Common myeloid progenitor, CD34-positive (primary cell): Measurements from ENCODE around the gene RAB11FIP2.

Experiments
- CTCF ChIA-PET: fragments of 350-600 bp; sonication (Branson Sonifier 250); formaldehyde crosslinking; loops from one replicate; lab custom pipeline; 2021; ENCODE audit warnings: antibody characterized with exemption; lab: Charles Lee
- POLR2A ChIA-PET: fragments of 350-600 bp; sonication (Branson Sonifier 250); formaldehyde crosslinking; loops from one replicate; lab custom pipeline; 2021; ENCODE audit warnings: antibody characterized with exemption; lab: Charles Lee
- DNase-seq, 3 donors: peaks; one replicate each; pipeline versions ENCODE4 v3.0.0 to v3.0.0-alpha.2; 2013
- H3K27ac ChIP-seq, 2 experiments: 1 replicate in 1 of 2; 2 replicates in 1 of 2; pipeline ENCODE4 v1.7.0; 2013; ENCODE audit warnings: inconsistent platforms in 2 of 2, low read length in 2 of 2, mild to moderate bottlenecking in 2 of 2, low read depth in 1 of 2, moderate library complexity in 1 of 2; ENCODE audit not compliant: severe bottlenecking in 2 of 2, insufficient read depth in 1 of 2, poor library complexity in 1 of 2
- H3K27me3 ChIP-seq, 5 experiments: replicated peaks in 2 of 5; 1 replicate in 3 of 5; 2 replicates in 2 of 5; pipeline versions ENCODE4 v1.6.1 to v1.7.0; 2013; ENCODE audit warnings: low read length in 4 of 5, mild to moderate bottlenecking in 2 of 5, moderate library complexity in 2 of 5, inconsistent platforms in 1 of 5; ENCODE audit not compliant: insufficient read depth in 5 of 5, control insufficient read depth in 4 of 5
- H3K36me3 ChIP-seq, 4 experiments: 1 replicate in 2 of 4; 2 replicates in 2 of 4; pipeline versions ENCODE4 v1.6.1 to v1.7.0; 2013; ENCODE audit warnings: low read length in 3 of 4, control low read depth in 1 of 4, mild to moderate bottlenecking in 1 of 4; ENCODE audit not compliant: control insufficient read depth in 4 of 4, insufficient read depth in 4 of 4
- H3K4me1 ChIP-seq, 4 experiments: 1 replicate in 3 of 4; 2 replicates in 1 of 4; pipeline versions ENCODE4 v1.6.1 to v1.7.1; 2013; ENCODE audit warnings: low read length in 3 of 4, mild to moderate bottlenecking in 3 of 4, control low read depth in 1 of 4, inconsistent platforms in 1 of 4, moderate library complexity in 1 of 4; ENCODE audit not compliant: control insufficient read depth in 4 of 4, insufficient read depth in 4 of 4; ENCODE audit errors: control extremely low read depth in 1 of 4
- H3K4me3 ChIP-seq, 7 experiments: 1 replicate in 4 of 7; 2 replicates in 3 of 7; pipeline versions ENCODE4 v1.5.1 to v1.7.0; 2013; ENCODE audit warnings: mild to moderate bottlenecking in 7 of 7, low read length in 6 of 7, moderate library complexity in 6 of 7, inconsistent platforms in 2 of 7, low read depth in 2 of 7, control low read depth in 1 of 7; ENCODE audit not compliant: insufficient read depth in 4 of 7, control insufficient read depth in 1 of 7; ENCODE audit errors: extremely low read depth in 1 of 7
- H3K9me3 ChIP-seq, 5 experiments: 1 replicate in 4 of 5; 2 replicates in 1 of 5; pipeline versions ENCODE4 v1.6.1 to v1.7.1; 2013; ENCODE audit warnings: low read length in 4 of 5, mild to moderate bottlenecking in 2 of 5, inconsistent platforms in 1 of 5, low read depth in 1 of 5, moderate library complexity in 1 of 5; ENCODE audit not compliant: control insufficient read depth in 4 of 5, insufficient read depth in 2 of 5; ENCODE audit errors: control extremely low read depth in 1 of 5
- WGBS: methylation state at CpG from one replicate; pipeline ENCODE4 v1.1.5; 2013; ENCODE audit not compliant: insufficient coverage; 5-methylcytosine and 5-hydroxymethylcytosine counted together

The RAB11FIP2 gene

GRCh38 chr10:117956972-117957371 is 89.8 kb downstream of the RAB11FIP2 start:
- POLR2A ChIA-PET: no interaction called here
- WGBS: 100% methylated on average over 1 of the region's 2 CpGs

GRCh38 chr10:117955176-117955575 is 91.6 kb downstream of the RAB11FIP2 start:
- CTCF ChIA-PET: no interaction called here
- no peaks in the 10 kb centered on the region for H3K4me1 ChIP-seq
- no peak overlapping the region for H3K27ac ChIP-seq
- no peaks in the 10 kb centered on the region for H3K36me3 ChIP-seq
- no peaks in the 10 kb centered on the region for H3K9me3 ChIP-seq
- 100% methylated on average over 1 of the region's 1 CpG for WGBS
- no peak for DNase-seq
- peaks cover 0 to 5% (median 4%) of the 10 kb centered on the region in 5 experiments for H3K27me3 ChIP-seq
- POLR2A ChIA-PET: no interaction called here
- H3K4me3 ChIP-seq: no peak overlapping the region

More at GRCh38 chr10:117956972-117957371, 89.8 kb downstream of the RAB11FIP2 start:
- Histone ChIP-seq H3K4me1 (no peaks in the 10 kb centered on the region), H3K27ac (no peak overlapping the region), H3K36me3 (no peaks in the 10 kb centered on the region), H3K4me3 (no peak overlapping the region), H3K9me3 (no peaks in the 10 kb centered on the region), H3K27me3 (peaks cover 0 to 10% (median 3%) of the 10 kb centered on the region in 5 experiments)
- CTCF ChIA-PET: no interaction called here
- no peak for DNase-seq
